GM19023 (cell line): ENCODE results near the gene CNKSR2.

Experiments used
- ATAC-seq: cut with Tn5 transposase; IDR thresholded peaks from one replicate; pipeline ENCODE4 v1.9.1; 2021; ENCODE audit warnings: mild to moderate bottlenecking, moderate library complexity; ENCODE audit not compliant: unreplicated experiment

Gene CNKSR2

GRCh38 chrX:21590012-21590776 is 216.0 kb downstream of the CNKSR2 start:
- no peak for ATAC-seq

- no peak for ATAC-seq
These were observed 231.8 kb downstream of the CNKSR2 start for GRCh38 chrX:21606002-21606401.

- no peak for ATAC-seq
These were observed 235.9 kb downstream of the CNKSR2 start for GRCh38 chrX:21610168-21610567.

- no peak for ATAC-seq
These were observed 237.9 kb downstream of the CNKSR2 start for GRCh38 chrX:21612154-21612553.

- ATAC-seq: no peak
These were observed 242.2 kb downstream of the CNKSR2 start for GRCh38 chrX:21616386-21616785.

GRCh38 chrX:21620234-21620633 is 246.0 kb downstream of the CNKSR2 start:
- no peak for ATAC-seq

- no peak for ATAC-seq
These were observed 249.7 kb downstream of the CNKSR2 start for GRCh38 chrX:21623778-21624501.

GRCh38 chrX:21632027-21632426 is 257.8 kb downstream of the CNKSR2 start:
- no peak for ATAC-seq

- ATAC-seq: no peak
These were observed 264.1 kb downstream of the CNKSR2 start for GRCh38 chrX:21638311-21638710.

GRCh38 chrX:21639775-21640174 is 265.6 kb downstream of the CNKSR2 start:
- no peak for ATAC-seq

GRCh38 chrX:21645431-21645830 is 271.2 kb downstream of the CNKSR2 start:
- ATAC-seq: no peak

GRCh38 chrX:21645886-21646285 is 271.7 kb downstream of the CNKSR2 start:
- no peak for ATAC-seq

- no peak for ATAC-seq
These were observed 281.8 kb downstream of the CNKSR2 start for GRCh38 chrX:21655901-21656586.

- ATAC-seq: no peak
These were observed 282.5 kb downstream of the CNKSR2 start for GRCh38 chrX:21656587-21657317.

- ATAC-seq: no peak
These were observed 283.3 kb downstream of the CNKSR2 start for GRCh38 chrX:21657318-21658151.

- ATAC-seq: no peak
These were observed 284.0 kb downstream of the CNKSR2 start, which contains the start of gene KLHL34 for GRCh38 chrX:21658152-21658737. Gene KLHL34, minus strand, starts transcription at chrX:21658330. Its CDS starts 542 bp downstream, at chrX:21657788.

GRCh38 chrX:21658746-21659145 is 284.5 kb downstream of the CNKSR2 start:
- no peak for ATAC-seq

GRCh38 chrX:21659320-21659719 is 285.1 kb downstream of the CNKSR2 start:
- no peak for ATAC-seq

- ATAC-seq: no peak
These were observed 285.9 kb downstream of the CNKSR2 start for GRCh38 chrX:21660156-21660555.

- no peak for ATAC-seq
These were observed 287.1 kb downstream of the CNKSR2 start for GRCh38 chrX:21661316-21661715.
